Type B pancreatic cell (in vitro differentiated cells): ENCODE results near the gene AKIRIN2. TPM values are rescaled to one million over a fixed set of nuclear protein-coding genes. Genes with fewer than 3 reads are reported as not detected.
"Not testable (repeated sequence)": the region's sequence is repeated elsewhere in the genome, so short reads cannot be mapped to it uniquely, and the experiment has no call there.

Source experiments
- DNase-seq: peaks from one replicate; pipeline ENCODE4 v3.0.0; 2021; ENCODE audit warnings: mixed read lengths; ENCODE audit not compliant: unreplicated experiment; ENCODE audit errors: extremely low spot score
- H3K27ac Mint-ChIP-seq: 2 replicates; pipeline ENCODE4 v1.8.0; 2021; ENCODE audit warnings: mild to moderate bottlenecking, mixed read lengths
- H3K27me3 Mint-ChIP-seq: 2 replicates; pipeline ENCODE4 v1.8.0; 2021; ENCODE audit warnings: mixed read lengths
- H3K36me3 Mint-ChIP-seq: 2 replicates; pipeline ENCODE4 v1.8.0; 2021; ENCODE audit warnings: mixed read lengths
- H3K4me1 Mint-ChIP-seq: one replicate; pipeline ENCODE4 v1.8.0; 2021; ENCODE audit warnings: mixed read lengths; ENCODE audit not compliant: unreplicated experiment
- H3K4me3 Mint-ChIP-seq: 2 replicates; pipeline ENCODE4 v1.8.0; 2021; ENCODE audit warnings: mild to moderate bottlenecking, mixed read lengths
- H3K9me3 Mint-ChIP-seq: 2 replicates; pipeline ENCODE4 v1.8.0; 2021; ENCODE audit warnings: mixed read lengths
- total RNA-seq: library from RNA; stranded (reverse); gene quantifications from 2 replicates; pipeline ENCODE4 v1.2.1, GENCODE V29; 2021; ENCODE audit warnings: low replicate concordance
- TF ChIP-seq, protein P1 (sequence below): fragments of 200-600 bp; sonication (generic); conservative IDR thresholded peaks from 2 replicates; pipeline ENCODE4 v1.5.0; 2021; ENCODE audit warnings: antibody characterized with exemption, mild to moderate bottlenecking

Gene AKIRIN2
- total RNA-seq, 1 donor from 2014 or later = 61.7 TPM

DNA sequence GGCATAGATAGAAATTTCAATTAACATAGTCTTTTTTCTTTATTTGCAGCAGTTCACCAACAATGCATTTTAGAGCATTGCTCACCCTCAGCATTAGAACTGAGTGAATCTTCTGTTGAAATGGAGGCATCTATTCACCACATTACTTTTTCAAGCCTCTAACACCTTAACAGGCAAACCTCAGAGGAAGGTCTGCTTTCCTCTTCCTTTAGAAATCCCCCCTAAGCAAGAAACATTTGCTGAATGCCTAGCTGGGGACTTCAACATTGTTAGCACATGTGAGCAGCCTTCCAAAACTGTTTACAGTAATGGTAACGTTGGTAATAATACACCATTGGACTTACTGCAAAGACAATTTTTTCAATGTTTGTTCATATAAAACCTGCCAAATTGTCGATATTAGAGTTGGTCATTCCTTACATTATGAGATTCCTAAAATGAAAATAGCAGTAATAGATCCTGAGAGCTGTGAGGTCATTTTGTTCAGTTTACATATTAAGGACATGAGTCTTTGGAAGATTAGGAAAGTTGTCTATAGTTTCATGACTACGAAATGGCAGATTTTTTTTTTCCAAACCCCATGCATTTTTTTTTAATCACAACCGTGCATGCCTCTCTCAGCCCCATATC lies 20.6 kb upstream of the AKIRIN2 start:
- Mint-ChIP-seq H3K27ac (no peak overlapping the region), H3K9me3 (no peaks in the 10 kb centered on the region), H3K36me3 (no peaks in the 10 kb centered on the region), H3K4me1 (peaks cover 18% of the 10 kb centered on the region), H3K27me3 (no peaks in the 10 kb centered on the region), H3K4me3 (no peak overlapping the region)
- DNase-seq = no peak
- TF ChIP-seq, protein P1, sequence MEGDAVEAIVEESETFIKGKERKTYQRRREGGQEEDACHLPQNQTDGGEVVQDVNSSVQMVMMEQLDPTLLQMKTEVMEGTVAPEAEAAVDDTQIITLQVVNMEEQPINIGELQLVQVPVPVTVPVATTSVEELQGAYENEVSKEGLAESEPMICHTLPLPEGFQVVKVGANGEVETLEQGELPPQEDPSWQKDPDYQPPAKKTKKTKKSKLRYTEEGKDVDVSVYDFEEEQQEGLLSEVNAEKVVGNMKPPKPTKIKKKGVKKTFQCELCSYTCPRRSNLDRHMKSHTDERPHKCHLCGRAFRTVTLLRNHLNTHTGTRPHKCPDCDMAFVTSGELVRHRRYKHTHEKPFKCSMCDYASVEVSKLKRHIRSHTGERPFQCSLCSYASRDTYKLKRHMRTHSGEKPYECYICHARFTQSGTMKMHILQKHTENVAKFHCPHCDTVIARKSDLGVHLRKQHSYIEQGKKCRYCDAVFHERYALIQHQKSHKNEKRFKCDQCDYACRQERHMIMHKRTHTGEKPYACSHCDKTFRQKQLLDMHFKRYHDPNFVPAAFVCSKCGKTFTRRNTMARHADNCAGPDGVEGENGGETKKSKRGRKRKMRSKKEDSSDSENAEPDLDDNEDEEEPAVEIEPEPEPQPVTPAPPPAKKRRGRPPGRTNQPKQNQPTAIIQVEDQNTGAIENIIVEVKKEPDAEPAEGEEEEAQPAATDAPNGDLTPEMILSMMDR = no peak

DNA sequence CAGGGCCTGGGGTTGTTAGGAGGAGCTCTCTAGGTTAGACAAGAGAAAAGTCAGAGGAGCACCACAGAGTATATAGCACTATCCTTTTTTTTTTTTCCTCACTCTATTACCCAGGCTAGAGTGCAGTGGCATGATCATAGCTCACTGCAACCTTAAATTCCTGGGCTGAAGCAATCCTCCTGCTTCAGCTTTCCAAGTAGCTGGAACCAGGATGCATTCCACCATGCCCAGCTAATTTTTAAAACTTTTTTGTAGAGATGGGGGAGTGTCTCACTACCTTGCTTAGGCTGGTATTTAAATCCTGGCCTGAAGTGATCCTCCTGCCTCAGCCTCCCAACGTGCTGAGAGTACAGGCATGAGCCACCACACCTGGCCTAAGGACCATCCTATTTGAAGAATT lies 19.3 kb upstream of the AKIRIN2 start:
- Mint-ChIP-seq H3K27me3 (no peaks in the 10 kb centered on the region), H3K9me3 (no peaks in the 10 kb centered on the region), H3K27ac (no peak overlapping the region), H3K36me3 (no peaks in the 10 kb centered on the region), H3K4me3 (no peak overlapping the region), H3K4me1 (peaks cover 21% of the 10 kb centered on the region)
- no peak for DNase-seq
- TF ChIP-seq, protein P1 = no peak

DNA sequence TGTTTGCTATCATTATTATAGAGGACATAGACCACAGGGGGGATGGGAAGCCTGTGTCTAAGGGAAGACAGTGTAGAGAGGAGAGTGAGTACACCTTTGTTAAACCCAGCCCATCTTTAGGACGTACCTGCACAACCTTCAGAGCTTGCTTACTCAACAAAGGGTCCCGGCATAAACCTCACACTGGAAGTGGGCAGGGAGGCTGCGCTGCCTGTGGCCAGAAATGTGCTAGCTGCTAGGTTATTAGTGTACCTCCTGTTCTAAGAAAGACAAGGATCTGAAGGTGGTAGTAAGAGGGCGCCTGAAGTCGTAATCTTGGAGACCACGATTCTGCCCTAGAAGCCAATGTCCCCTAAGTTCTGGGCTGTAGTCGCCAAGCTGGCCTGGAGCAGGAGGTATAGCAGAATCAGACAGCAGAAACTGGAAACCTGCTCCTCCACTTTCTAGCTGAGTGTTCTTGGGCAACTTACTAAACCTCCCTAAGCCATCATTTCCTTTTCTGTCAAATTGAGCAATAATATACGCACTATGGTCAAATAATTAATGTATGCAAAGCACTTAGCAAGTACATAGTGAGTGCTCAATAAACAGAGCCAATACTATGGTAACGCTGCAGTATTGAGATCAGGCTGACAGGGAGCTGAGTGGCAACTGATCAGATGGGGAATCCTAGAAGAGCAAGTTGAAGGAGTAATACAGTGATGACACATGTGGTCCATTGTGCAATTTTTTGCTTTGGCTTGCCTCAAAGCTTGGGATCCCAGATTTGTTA lies 16.8 kb upstream of the AKIRIN2 start:
- Mint-ChIP-seq H3K36me3 (no peaks in the 10 kb centered on the region), H3K27me3 (no peaks in the 10 kb centered on the region), H3K27ac (no peak overlapping the region), H3K4me1 (peaks cover 15% of the 10 kb centered on the region), H3K9me3 (no peaks in the 10 kb centered on the region), H3K4me3 (no peak overlapping the region)
- no peak for DNase-seq
- TF ChIP-seq, protein P1 = no peak

DNA sequence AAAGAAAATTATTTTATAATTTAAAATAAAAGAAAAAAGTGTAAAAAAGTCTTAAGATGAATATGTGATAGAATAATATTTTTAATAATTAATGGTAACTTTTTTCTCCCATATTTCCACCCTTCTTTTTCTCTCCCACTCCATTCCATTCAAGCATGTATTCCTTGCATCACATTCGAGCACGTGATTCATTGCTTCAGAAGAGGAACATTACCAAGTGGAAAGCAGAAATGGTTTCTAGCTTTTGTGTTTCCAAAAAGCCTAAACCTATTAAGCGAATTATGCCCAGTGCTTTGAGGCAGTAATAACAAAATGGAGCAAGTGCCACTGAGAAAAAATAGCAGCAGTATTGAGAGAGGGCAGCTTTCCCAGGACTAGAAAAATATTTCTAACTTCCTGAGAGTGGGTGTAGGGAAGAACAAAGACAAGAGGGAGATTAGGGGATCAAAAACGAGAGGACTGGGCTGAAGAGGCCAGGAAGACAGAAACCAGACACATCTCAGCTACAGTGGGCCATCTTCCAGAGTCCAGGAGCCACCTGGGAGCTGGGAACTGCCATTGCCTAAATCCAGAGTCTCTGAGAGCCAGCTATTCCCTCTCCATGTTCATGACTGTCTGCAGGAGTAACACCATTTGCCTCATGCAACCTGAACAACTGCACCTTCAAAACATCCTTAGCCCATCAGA lies 15.0 kb upstream of the AKIRIN2 start:
- no peak for DNase-seq
- Mint-ChIP-seq H3K27ac (no peak overlapping the region), H3K9me3 (no peaks in the 10 kb centered on the region), H3K36me3 (no peaks in the 10 kb centered on the region), H3K27me3 (no peaks in the 10 kb centered on the region), H3K4me3 (no peak overlapping the region), H3K4me1 (peaks cover 3% of the 10 kb centered on the region)
- TF ChIP-seq, protein P1 = no peak

DNA sequence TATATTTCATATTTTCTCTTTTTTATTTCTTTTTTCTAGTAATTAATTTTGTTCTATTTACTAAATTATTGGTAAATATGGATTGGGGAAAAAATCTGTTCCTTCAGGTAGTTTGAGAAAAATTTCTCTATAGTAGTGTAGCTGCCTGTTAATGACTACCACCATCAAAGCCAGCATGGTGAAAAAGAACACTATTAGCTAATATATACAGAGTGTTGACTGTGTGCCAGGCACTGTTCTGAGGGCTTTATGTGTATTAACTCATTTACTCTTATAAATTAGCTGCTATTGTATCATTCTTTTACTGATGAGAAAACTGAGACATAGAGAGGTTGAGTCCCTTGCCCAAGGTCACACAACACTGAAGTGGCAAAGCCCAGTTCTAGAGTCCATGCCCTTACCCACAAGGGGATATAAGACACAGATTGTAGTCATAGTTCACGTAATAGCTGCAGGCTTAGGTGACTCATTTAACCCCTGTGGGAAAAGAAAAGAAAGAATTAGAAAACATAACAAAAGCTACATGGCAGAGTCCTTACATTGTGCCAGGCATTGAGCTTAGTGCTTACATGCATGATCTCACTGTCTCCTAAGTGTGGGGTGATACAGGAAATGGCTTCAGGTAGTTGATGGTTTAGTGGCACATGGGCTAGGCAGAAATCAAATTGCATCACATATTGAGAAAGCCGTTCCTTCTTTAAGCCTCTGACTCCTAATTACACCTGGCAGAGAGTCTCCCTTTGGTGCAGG lies 12.2 kb upstream of the AKIRIN2 start:
- DNase-seq = no peak
- Mint-ChIP-seq H3K27me3 (no peaks in the 10 kb centered on the region), H3K27ac (no peak overlapping the region), H3K4me1 (peaks cover 3% of the 10 kb centered on the region), H3K36me3 (no peaks in the 10 kb centered on the region), H3K9me3 (no peaks in the 10 kb centered on the region), H3K4me3 (no peak overlapping the region)
- TF ChIP-seq, protein P1 = no peak

DNA sequence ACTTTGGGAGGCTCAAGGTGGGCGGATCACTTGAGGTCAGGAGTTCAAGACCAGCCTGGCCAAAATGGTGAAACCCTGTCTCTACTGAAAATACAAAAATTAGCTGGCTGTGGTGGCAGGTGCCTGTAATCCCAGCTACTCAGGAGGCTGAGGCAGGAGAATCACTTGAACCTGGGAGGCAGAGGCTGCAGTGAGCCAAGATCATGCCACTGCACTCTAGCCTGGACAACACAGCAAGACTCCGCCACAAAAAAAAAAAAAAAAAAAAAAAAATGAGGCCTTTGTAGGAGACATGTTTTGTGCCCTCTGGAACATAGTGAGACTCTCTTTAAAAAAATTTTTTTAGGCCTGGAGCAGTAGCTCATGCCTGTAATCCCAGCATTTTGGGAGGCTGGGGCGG lies 10.7 kb upstream of the AKIRIN2 start:
- H3K4me1 Mint-ChIP-seq, H3K27ac Mint-ChIP-seq, H3K9me3 Mint-ChIP-seq, H3K4me3 Mint-ChIP-seq, H3K27me3 Mint-ChIP-seq, DNase-seq, H3K36me3 Mint-ChIP-seq: not testable (repeated sequence)
